Measurements from ENCODE around the gene CTBS.
"Not testable (repeated sequence)": the region's sequence is repeated elsewhere in the genome, so short reads cannot be mapped to it uniquely, and the experiment has no call there.

CTBS gene, protein sequence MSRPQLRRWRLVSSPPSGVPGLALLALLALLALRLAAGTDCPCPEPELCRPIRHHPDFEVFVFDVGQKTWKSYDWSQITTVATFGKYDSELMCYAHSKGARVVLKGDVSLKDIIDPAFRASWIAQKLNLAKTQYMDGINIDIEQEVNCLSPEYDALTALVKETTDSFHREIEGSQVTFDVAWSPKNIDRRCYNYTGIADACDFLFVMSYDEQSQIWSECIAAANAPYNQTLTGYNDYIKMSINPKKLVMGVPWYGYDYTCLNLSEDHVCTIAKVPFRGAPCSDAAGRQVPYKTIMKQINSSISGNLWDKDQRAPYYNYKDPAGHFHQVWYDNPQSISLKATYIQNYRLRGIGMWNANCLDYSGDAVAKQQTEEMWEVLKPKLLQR

DNA sequence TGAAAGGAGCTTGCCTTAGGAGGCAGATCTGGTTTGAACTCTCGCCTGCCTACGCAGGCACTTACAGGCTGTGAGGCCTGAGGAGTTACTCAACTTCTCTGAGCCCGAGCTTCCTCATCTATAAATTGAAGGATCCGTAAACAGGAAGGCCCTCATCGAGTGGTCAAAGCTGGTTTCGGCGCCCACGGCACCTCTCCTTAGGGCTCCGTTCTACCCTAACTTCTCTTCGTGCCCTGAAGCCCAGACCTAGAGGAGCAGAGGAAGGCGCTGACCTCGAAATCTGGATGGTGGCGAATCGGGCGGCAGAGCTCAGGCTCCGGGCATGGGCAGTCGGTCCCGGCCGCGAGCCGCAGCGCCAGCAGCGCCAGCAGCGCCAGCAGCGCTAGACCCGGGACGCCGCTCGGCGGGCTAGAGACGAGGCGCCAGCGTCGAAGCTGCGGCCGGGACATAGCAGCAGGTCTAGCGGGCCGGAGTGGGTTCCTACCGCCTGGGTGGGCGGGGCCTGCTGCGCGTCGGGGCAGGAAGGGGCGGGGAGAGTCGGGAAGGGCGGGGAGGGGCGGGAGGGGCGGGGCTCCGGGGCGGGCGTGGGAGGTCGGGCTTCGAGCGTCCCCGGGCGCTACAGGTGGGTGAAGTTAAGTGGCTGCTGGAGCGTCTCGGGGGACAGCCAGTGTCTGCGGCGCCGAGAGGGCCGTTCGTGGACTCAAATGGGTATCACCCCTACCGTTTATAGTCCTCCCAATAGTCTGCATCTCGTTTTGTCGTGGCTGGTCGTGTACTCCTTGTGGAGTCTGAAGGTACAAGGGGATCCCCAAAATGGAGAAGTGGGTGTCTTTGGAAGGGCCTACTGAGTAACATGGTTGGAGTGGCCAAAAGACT is at the start of gene CTBS:
Gene CTBS, minus strand, starts transcription at position 474 of the 876 bp plus-strand sequence. Its CDS starts 25 bp downstream, at position 449.
- peak; percentile 90 for DNase-seq

DNA sequence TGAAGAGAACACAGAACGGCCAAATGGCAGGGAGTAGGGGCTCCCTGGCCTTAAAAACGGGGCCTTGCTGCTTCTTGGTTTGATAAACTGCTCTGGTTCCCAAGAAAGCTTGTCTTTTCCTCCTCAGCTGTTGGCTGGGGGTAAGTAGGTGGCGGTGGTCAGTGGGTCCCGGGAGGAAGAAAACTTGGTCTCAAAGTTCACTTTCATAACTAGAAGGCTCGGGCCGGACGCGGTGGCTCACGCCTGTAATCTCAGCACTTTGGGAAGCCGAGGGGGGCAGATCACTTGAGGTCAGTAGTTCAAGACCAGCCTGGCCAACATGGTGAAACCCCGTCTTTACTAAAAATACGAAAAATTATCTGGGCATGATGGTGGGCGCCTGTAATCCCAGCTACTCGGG is 47.3 kb upstream of the CTBS start:
- no peak for DNase-seq

DNA sequence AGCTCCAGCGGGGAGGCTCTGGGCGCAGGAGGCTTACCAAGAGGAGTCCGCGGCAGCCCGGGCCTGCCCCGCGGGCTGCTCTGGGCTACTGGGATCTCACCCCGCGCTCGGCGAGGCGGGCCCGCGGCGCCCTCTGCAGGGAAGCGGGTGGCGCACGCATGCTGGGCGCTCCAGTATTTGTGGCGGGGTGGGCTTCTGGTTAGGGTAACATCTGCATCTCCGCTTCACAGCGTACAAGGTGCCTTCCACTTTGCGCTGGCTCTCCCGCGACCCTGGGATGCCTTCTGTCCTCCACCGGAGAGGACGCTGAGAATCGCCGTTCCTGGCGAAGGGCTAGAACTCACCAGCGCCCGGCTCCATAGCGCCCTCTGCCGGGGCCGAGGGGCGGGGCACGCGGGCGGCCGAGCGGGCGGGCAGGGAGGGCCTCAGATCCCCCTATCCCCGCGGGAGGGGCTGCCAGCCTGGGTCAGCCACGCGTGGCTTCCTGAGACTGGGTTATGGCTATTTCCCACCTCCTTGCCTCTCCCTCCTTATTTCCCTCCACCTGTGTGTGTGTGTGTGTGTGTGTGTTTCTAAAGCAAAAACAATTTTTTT is 46.6 kb upstream of the CTBS start:
- peak; percentile 83 for DNase-seq

DNA sequence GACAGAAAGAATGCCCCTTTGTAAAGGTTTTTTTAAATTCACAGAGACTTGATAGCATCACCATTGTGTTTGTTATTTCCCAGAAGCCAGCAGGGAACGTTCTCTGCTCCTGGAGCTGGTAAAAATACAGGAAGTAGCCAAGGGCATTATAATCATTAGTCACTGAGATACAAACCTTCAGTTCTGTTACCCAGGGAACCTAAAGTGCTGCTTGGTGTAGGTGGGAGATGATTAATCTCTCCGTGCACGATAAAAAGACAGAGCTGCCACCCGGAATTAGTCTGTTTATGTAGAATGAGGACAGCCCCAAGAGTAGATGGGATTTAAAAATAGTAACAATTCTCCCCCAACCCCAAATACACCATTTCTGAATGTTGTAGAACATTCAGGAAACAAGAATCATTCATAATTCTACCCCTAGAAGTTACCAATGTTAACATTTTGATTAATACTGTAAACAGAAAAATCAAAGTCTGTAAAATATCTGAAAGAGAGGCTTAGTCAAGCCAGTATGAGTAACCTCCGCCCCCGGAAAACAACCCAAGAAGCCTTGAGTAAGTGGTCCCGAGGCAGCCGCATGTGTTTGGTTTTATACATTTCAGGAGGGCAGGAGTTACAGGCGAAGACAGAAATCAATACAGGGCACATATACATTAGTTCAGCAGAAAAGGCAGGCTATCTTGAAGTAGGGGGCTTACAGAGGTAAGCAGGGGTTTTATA is 45.3 kb upstream of the CTBS start:
- DNase-seq = no peak

DNA sequence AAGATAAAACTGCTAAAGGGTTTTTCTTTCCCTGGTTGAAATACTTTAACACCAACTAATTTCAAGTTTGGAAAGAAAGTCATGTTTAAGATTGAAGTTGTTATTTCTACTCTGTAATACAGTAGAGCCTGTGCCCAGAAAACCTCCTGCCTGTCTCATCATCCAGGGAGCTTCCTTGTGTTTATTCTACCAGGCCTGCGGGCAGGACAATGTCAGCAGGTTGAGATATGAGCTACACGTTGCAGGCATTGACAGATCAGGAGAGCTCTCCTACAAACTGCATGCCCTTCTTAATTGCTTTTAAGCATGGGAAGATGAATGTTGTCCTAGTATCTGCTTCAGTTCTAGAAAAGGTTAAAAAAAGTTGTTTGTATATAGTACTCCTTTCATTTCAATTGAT is 43.1 kb upstream of the CTBS start:
- no peak for DNase-seq

DNA sequence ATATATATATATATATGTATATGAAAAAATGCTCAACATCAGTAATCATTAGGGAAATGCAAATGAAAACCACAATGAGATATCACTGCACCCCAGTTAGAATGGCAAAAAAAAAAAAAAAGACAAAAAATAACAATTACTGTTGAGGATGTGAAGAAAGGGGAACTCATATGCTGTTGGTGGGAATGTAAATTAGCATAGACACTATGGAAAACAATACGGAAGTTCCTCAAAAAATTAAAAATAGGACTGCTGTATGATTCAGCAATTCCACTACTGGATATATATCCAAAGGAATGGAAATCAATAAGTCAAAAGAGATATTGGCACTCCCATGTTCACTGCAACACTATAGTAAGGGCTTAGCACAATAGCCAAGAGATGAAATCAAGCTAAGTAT is 41.5 kb upstream of the CTBS start:
- DNase-seq = no peak

DNA sequence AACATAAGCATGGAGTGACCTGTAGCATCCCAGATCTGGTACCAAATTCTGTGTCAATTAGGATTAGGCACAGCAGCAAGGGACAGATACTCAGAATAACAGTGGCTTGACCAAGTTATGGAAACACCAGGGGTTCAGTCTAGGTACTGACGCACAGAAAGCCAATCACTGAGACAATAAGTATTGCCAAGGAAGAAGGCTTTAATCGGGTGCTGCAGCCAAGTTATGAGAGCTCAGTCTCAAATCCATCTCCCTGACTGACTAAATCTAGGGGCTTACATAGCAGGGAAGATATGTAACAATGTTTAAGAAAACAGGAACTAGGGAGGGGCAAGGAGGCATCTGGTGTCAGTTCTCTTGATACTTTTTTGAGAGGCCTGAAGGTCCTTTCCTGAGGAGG is 39.6 kb upstream of the CTBS start:
- DNase-seq = no peak

DNA sequence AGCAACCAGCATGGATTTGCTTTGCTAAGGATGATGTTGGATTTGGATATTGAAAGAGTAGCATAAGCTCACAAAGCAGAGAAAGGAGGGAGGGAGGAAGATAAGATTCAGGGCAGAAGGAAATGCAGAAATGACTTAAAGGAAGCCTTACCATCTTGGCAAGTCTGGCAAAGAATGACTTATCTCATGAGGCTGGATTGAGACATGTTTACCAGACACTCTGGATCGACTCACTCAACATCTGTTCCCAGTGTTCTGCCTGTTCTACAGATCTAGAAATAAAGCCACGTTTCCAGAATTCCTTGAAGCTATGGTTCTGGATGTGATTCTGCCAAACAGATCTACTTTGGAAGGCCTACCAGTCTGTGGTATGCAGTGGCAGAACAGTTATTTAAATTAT is 38.8 kb upstream of the CTBS start:
- DNase-seq = no peak

DNA sequence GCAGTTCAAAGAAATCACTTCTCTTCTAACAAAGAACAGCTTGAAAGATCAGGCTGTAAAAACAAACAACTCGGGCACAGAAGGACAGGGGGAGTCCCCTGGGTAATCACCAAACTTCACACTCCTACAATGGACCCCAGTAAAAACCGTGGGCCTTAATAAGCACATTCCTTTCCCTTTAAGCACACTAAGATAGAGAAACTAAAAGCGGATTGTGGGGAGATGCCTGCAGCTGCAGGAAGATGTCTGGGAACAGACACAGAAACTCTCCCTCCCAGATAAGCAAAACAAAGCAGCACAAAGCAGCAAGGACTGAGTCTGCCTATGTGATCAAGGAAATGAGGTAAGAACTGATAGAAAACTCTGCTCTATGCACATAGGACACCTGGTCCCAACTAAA is 37.6 kb upstream of the CTBS start:
- peak; percentile 10 for DNase-seq

DNA sequence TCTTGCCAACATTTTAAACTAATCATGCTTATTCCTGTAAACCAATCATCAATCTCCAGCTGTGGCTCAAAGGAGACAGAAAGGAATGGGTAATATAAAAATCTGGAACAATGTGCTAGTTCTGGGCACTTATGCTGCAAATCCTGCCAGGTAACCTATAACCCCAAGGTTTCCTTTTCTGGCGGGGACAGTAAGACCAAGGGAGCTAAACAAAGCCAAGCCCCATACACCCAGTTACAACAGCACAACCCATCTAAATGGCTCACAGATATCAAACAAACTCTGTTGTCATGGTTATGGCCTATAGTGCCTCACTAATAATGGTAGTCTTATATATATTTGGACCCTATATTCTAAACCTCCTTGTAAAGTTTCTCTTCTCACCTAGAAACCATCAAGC is 36.9 kb upstream of the CTBS start:
- no peak for DNase-seq

DNA sequence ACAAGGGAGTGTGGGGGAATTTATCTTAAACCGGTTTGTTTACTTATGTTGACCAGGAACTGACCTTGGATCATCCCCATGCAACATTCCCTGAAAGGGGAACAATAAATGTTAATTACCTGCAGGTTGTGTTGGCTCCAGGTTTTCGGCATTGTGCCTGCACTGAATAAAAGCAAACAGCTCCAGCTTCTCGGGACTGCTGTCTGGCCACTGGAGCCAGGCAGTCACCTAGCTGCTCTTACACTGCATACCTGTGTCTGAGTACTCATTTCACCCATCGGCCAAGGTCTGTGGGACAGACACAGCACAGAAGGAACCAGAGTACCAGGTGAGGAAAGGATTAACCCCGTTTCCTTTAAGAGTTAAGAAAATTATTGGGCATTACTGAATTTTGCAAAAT is 32.7 kb upstream of the CTBS start:
- DNase-seq = no peak

DNA sequence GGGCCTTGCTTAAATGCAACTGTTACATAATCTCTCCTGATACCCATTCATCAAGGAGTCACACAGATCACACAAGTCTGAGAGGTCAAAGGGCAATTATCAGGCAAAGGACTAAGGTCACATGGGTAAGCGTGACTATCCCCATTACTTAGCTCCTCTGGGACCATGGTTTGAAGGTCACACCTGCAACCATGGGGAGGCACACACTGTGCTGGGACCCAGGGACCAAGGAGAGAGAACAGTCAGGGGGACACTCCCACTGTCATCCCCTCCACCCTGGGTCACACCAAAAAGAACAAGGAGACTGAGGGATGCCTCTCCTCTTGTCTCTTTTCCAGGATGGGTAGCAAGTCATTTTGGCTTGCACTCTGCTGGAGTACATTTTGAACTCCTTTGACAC is 30.9 kb upstream of the CTBS start:
- DNase-seq = no peak

DNA sequence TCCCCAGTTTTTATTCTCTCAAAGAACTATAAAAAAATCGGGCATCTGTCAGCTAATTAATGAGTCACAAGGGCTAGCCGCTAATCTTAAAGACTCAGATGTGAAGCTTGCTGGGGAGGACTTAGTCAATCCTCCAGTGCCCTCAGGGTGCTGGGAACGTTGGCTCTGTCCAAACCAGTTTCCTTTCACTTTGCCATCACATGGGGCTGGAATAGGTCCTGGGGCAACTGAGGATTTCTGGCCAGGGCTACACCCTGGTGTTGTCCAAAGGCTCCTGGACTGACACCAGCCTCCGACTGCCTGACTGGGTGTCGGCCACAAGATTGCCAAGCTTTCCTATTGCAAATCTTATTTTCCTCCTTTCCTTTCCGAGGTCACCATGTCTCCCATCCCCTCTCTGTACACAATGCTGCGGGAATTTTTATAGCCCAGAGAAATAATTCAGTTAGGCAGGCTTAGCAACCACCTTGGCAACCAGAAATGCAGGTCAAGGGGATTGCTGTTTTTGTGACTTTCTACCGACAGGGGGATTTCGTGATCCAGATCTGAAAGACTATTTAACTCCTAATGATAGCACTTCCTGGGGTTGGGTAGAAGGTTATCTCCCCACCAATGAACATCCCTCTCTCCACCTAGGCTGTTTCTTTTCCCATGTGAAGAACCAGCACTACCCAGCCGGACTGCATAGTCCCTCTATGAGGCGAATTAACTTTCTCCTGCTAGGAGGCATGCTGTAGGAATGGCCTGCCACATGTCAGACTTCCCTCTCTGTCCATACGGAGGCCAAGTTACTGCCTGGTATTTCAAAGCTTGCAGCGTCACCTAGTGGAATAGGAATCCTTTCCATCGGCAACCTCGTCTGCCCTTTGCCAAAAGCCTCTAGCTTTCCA is 29.9 kb upstream of the CTBS start:
- no peak for DNase-seq

DNA sequence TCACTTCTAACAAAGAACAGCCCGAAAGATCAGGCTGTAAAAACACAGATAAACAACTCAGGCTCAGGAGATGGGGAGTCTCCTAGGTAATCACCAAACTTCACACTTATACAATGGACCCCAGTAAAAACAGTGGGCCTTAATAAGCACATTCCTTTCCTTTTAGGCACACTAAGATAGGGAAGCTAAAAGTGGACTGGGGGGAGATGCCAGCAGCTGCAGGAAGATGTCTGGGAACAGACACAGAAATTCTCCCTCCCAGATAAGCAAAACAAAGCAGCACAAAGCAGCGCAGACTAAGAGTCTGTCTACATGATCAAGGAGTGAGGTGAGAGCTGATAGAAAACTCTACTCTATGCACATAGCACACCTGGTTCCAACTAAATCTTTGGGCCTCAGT is 29.0 kb upstream of the CTBS start:
- no peak for DNase-seq

DNA sequence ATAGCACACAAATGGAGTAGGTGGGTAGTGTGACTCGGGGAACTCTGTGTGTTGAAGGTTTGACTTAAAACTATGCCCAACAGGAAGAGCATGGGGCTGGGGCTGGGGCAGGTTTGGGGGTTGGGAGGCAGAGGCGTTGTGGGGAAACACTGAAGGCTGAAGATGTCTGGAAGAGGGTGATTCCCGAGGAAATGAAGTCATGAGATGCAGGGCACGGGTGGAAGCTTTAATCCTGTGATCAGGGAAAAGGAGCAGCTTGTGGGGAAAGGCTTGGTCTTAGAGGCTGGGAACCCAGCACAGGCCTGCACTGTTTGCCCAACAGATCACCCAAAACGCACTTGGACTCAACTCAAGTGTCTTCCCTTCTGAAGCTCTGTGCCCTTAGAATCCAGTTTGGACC is 26.6 kb upstream of the CTBS start:
- DNase-seq = no peak

DNA sequence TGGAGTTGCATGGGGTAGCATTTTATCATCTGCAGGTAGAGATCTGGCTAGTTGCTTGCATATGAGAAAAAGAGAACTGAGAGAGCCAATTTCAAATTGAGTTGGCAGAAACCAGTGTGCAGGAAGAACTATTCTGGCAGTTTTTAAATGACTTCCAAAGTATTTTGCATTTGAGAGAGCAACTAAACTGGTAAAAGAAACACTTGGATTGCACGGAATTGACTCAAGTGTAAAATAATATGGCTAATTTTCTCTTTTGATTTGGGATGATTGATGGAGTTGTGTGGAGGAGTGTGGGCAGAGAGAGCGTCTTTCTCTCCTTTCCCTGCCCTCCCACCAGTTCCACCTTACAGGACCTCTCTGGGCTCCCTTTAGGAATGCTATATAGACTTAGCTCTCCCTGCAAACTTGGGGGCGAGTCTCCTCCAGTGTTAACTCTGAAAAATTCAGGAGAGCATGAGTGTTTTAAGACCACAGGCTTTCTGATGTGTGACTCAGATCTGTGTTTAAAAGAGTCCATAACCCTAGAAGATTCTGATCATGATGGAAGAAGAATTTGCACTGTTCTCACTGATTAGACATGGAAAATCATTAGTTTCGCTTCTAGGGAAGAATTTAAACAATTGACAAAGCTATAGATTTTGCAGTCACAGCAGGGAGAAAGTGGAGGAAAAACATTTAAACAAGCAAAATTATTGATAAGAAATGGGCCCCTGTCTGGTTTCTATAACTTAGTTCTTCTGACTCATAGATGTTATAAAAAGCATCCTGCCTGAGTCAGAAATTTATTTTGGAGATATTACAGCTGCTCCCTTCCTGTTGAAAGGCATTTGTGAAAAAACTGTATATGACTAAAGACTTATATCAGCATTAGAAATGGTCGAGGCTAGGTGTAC is 24.9 kb upstream of the CTBS start:
- DNase-seq = no peak

DNA sequence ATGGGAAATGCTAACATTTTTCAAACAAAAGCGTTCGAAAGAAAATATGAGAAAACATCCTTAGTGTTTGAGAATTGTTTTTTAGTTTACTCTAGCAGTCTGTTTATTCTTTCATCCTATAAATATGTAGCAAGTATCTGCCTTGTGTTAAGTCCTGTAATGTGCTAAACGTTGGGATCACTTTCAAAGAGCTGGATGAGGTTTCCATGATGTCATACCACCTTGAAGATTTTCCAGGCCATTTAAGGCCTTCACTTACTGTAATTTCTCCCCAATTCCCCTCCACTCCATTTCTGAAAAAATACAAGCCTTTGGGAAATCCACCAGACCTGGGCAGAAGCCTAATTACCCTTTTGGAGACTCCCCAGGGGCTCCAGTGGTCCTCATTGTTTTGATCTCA is 24.2 kb upstream of the CTBS start:
- DNase-seq = no peak

DNA sequence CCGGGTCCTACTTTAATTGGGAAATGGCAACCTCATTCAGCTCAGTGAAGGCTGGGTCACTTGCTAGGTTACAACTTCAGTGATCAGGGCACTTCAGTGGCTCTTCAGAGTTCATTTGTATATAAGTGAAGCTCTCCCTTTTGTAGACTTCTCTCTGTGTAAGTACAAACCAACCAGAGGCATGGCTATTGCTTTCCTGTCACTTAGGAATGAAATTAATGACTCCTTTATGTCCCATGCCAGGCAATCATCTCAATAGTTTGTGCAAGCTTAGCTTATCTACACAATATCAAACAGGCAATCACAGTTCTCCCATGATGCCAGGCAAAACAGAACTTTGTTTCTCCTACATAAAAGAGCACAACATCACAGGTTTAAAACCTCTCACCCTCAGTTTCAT is 22.8 kb upstream of the CTBS start:
- no peak for DNase-seq

DNA sequence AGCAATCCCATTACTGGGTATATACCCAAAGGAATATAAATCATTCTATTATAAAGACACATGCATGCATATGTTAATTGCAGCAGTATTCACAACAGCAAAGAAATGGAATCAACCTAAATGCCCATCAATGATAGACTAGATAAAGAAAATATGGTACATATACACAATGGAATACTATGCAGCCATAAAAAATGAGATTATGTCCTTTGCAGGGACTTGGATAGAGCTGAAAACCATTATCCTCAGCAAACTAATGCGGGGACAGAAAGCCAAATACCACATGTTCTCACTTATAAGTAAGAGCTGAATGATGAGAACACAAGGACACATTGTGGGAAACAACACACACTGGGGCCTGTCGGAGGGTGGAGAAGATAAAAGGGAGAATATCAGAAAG is 20.7 kb upstream of the CTBS start:
- not testable (repeated sequence) for DNase-seq

DNA sequence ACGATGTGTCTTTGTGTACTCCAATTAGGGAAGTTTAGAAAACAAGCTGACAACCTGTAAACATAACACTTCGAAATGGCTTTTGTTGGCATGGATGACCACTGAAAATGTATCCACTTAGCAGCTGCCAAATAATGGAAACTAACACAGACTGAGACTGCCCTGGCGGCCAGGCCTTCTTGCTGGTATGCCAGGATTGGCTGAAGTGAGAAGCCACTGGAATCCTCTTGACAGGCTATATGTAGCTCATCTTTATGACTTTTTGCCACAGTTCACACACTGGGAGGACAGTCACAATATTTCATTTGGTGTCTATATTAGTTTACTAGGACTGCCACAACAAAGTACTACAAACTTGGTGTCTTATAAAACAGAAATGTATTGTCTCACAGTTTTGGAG is 12.9 kb upstream of the CTBS start:
- DNase-seq = no peak

DNA sequence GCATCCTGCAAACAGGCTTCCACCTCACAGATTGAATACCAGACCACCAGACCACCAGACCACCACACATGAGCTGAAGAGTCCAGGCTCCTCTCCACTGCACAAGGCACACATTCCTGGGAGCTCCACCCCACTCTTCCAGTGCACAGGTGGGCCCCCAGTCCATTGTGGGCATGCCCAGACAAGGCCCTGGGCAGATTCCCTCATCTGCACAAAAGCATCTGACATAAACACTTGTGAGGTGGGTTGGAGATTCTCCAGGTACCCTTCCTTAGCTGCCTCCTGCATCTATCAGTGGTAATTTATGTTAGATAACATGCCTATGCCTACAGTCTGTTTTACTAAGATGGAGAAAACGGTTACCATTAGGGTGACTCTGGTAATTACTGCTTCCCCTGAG is 11.6 kb upstream of the CTBS start:
- no peak for DNase-seq
